A673 (cell line): ENCODE measurements around the gene CDKN2B-AS1. TPM values are rescaled to one million over a fixed set of nuclear protein-coding genes. Genes with fewer than 3 reads are reported as not detected.

Source experiments
- BruUV-seq: library from RNA; stranded (reverse); fragments of 400-500 nt; replicated peaks from 2 replicates; lab custom pipeline; 2021; lab: Mats Ljungman, UMichigan
- CTCF ChIA-PET: fragments of 300-600 bp; sonication (Branson Sonifier 250); formaldehyde crosslinking; loops from one replicate; lab custom pipeline; 2022; ENCODE audit warnings: antibody characterized with exemption; lab: Charles Lee
- POLR2A ChIA-PET: fragments of 300-600 bp; sonication (Branson Sonifier 250); formaldehyde crosslinking; loops from one replicate; lab custom pipeline; 2022; ENCODE audit warnings: antibody characterized with exemption; ENCODE audit not compliant: low non-redundant PET; lab: Charles Lee
- DNase-seq: peaks from one replicate; pipeline ENCODE4 v3.0.0-alpha.2; 2015; ENCODE audit warnings: low spot score
- H3K27ac ChIP-seq: fragments of 200-600 bp; sonication (generic); 2 replicates; pipeline ENCODE4 v1.5.1; 2016; ENCODE audit warnings: mixed run types, low read depth, mild to moderate bottlenecking, mixed read lengths, antibody characterized with exemption, low read length; ENCODE audit not compliant: poor library complexity, severe bottlenecking
- H3K27me3 ChIP-seq: fragments of 200-600 bp; sonication (generic); replicated peaks from 2 replicates; pipeline ENCODE4 v1.6.1; 2017; ENCODE audit warnings: mixed run types, low read depth, mild to moderate bottlenecking, mixed read lengths, antibody characterized with exemption, low read length; ENCODE audit not compliant: insufficient read depth, poor library complexity
- H3K36me3 ChIP-seq: fragments of 200-600 bp; sonication (generic); 2 replicates; pipeline ENCODE4 v1.6.1; 2016; ENCODE audit warnings: mixed run types, mild to moderate bottlenecking, mixed read lengths, antibody characterized with exemption, low read length; ENCODE audit not compliant: insufficient read depth, poor library complexity, severe bottlenecking
- H3K4me1 ChIP-seq: fragments of 200-600 bp; sonication (generic); 2 replicates; pipeline ENCODE4 v1.6.1; 2017; ENCODE audit warnings: mixed run types, mild to moderate bottlenecking, mixed read lengths, antibody characterized with exemption, low read length; ENCODE audit not compliant: insufficient read depth, poor library complexity, severe bottlenecking
- H3K4me3 ChIP-seq: fragments of 200-600 bp; sonication (generic); 2 replicates; pipeline ENCODE4 v1.5.1; 2016; ENCODE audit warnings: low read depth, mixed run types, mild to moderate bottlenecking, mixed read lengths, low read length; ENCODE audit not compliant: poor library complexity, severe bottlenecking
- H3K9me3 ChIP-seq: fragments of 200-600 bp; sonication (generic); 2 replicates; pipeline ENCODE4 v1.6.1; 2016; ENCODE audit warnings: mixed run types, low read depth, mild to moderate bottlenecking, mixed read lengths, antibody characterized with exemption, low read length; ENCODE audit not compliant: poor library complexity, severe bottlenecking
- CTCF ChIP-seq: fragments of 300-800, 200-600 bp; sonication (generic); conservative IDR thresholded peaks from 2 replicates; pipeline ENCODE4 v1.5.1; 2017; ENCODE audit warnings: low read depth, mild to moderate bottlenecking, antibody characterized with exemption, low read length, moderate library complexity, mixed read lengths
- EZH2 ChIP-seq: fragments of 200-600 bp; sonication (generic); IDR thresholded peaks from 2 replicates; pipeline ENCODE4 v1.6.1; 2017; ENCODE audit warnings: borderline replicate concordance, low read depth, mild to moderate bottlenecking, mixed read lengths, antibody characterized with exemption, low read length; ENCODE audit not compliant: poor library complexity, severe bottlenecking
- intact Hi-C: fragments of 100-400 bp; cut with micrococcal nuclease; formaldehyde crosslinking; loops from one replicate; pipeline ENCODE4 v1.10.0; 2022; ENCODE audit not compliant: unreplicated experiment
- total RNA-seq: library from RNA; stranded (reverse); gene quantifications from 2 replicates; pipeline ENCODE4 v1.2.3, GENCODE V29; 2021

The CDKN2B-AS1 gene
- total RNA-seq, 1 experiment from 2014 or later: not detected

DNA sequence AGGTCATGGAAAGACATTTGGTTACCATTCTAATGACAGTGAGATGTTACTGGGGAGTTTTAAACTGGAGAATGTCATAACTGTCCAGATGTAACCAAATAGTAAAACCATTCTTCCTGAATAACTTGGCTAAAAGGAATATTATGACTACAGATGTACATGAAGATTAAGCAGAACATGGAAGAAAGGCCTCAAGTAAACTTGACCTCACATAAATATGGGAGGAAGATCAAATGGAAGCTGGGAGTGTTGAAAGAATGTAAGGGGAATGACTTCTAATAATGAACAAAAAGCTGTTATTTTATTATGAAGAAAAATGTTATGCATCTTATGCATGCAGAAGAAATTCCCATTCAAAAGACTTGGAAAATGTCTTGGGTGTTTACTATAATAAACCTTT, 122.2 kb downstream of the CDKN2B-AS1 start:
- no peak for DNase-seq
- Histone ChIP-seq H3K36me3 (no peaks in the 10 kb centered on the region), H3K4me3 (no peak overlapping the region), H3K9me3 (no peaks in the 10 kb centered on the region), H3K4me1 (no peaks in the 10 kb centered on the region), H3K27me3 (no peaks in the 10 kb centered on the region), H3K27ac (no peak overlapping the region)
- no peak for TF ChIP-seq CTCF
- TF ChIP-seq EZH2: no peak
- BruUV-seq: no TSS peak
- intact Hi-C loops: no loop called here
- CTCF ChIA-PET: no interaction called here
- POLR2A ChIA-PET: no interaction called here

DNA sequence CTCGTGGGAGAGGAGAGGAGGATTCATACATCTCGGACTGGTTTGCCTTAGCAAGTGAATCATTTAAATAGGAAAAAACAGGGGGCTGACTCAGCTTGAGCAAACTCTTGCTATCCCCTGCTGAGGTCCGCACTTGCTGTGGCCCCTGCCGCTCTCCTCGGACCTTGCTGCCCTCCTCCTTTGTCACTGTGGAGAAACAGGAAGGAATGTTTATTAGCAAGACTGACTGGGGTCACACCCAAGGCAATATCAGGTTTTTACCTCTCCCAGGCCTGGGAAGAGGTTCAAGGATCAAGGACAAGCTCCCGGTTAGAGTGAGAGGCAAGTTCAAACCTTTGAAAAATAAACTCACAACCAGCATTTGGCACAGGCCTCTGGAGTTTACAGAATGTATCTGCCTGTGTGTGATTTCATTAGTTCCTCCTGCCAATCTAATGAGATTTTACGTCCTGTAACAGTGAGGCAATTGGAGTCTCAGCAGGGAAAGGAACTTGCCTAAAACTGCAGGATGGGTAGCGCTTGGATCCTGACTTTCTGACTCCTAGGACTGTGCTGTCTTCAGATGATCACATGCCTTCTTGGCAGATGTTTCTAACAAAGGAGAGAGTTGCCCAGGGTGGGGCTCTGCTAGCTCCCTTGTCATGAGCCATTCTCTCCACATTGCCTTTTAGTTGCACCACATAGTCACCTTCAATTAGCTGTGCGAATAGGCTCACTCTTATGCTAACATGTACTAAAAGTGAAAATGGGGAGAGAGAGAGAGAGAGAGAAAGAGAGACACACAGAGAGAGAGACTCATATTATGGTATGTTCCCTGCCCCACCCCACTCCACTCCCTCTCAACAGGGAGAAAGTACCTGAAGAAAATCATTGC, 123.2 kb downstream of the CDKN2B-AS1 start:
- Histone ChIP-seq H3K27me3 (no peaks in the 10 kb centered on the region), H3K4me3 (no peak overlapping the region), H3K27ac (no peak overlapping the region), H3K36me3 (no peaks in the 10 kb centered on the region), H3K4me1 (no peaks in the 10 kb centered on the region), H3K9me3 (no peaks in the 10 kb centered on the region)
- TF ChIP-seq CTCF (no peak), EZH2 (no peak)
- intact Hi-C loops: no loop called here
- no TSS peak for BruUV-seq
- ChIA-PET CTCF (no interaction called here), POLR2A (no interaction called here)
- DNase-seq: no peak

- intact Hi-C loops: no loop called here
- POLR2A ChIA-PET: no interaction called here
Measured at GRCh38 chr9:22118810-22119521, 124.4 kb downstream of the CDKN2B-AS1 start.

More at GRCh38 chr9:22118810-22119521, 124.4 kb downstream of the CDKN2B-AS1 start:
- Histone ChIP-seq H3K27ac (no peak overlapping the region), H3K36me3 (no peaks in the 10 kb centered on the region), H3K4me1 (no peaks in the 10 kb centered on the region), H3K27me3 (no peaks in the 10 kb centered on the region), H3K4me3 (no peak overlapping the region), H3K9me3 (no peaks in the 10 kb centered on the region)
- CTCF ChIA-PET: no interaction called here
- BruUV-seq: no TSS peak
- TF ChIP-seq CTCF (no peak), EZH2 (no peak)
- DNase-seq: no peak
